Measurements from ENCODE around the gene FRYL.
"Not testable (repeated sequence)": the region's sequence is repeated elsewhere in the genome, so short reads cannot be mapped to it uniquely, and the experiment has no call there.

FRYL gene

DNA sequence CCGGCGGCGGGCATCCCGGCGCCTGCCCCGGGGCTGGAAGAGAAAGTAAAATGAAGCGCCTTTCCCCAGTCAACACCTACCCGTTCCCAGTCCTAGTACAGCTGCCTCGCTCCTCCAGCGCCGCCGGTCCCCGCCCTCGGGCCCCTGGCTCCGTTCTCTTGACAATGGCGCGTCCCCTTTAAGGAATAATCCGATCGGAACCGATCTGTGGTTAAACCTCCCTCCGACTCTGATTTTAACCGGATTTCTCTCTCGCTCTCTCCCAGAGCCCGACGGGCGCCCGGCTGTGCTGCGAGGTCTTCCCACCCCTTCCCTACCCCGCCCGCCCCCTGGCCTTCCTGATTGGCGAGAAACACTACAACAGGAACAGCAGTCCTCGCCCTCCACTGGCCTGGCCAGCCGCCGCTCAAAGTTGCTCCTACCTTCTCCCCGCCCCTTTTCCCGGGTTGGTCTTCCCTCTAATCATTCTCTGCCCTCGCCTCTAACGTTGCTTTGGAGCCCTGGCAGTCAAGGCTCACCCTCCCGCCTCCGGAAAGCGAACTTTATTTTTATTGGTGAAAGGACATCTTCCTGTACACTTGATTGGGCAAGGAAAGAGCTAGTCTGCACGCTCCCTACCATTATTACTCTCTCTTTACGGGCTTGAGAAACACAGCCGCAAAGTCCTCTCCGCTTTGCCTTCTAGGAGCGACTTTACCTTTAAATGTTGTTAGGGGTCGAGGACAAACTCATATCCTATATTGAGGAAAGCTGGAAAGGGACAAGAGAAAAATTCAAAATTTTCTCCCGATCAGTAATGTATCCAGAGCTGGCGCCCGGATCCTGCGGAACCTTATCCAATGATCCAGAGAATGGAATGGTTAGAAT lies at the start of gene FRYL:
Gene FRYL (minus strand): TSS at position 282 of the 867 bp plus-strand sequence. CDS start 145,869 bp downstream, outside the sequence.
- in situ Hi-C loops (cut with MboI; ENCODE audit: low sequenced_read_pairs) = no loop called here

- in situ Hi-C loops (cut with MboI; ENCODE audit: low sequenced_read_pairs) = no loop called here
Observed at GRCh38 chr4:48827622-48828021, 47.5 kb upstream of the FRYL start.

DNA sequence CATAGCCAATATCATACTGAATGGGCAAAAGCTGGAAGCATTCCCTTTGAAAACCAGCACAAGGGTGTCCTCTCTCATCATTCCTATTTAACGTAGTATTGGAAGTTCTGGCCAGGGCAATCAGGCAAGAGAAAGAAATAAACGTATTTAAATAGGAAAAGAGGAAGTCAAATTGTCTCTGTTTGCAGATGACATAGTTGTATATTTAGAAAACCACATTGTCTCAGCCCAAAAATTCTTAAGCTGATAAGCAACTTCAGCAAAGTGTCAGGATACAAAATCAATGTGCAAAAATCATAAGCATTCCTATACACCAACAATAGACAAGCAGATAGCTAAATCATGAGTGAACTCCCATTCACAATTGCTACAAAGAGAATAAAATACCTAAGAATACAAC lies 41.4 kb upstream of the FRYL start:
- in situ Hi-C loops (cut with MboI; ENCODE audit: low sequenced_read_pairs) = not testable (repeated sequence)

DNA sequence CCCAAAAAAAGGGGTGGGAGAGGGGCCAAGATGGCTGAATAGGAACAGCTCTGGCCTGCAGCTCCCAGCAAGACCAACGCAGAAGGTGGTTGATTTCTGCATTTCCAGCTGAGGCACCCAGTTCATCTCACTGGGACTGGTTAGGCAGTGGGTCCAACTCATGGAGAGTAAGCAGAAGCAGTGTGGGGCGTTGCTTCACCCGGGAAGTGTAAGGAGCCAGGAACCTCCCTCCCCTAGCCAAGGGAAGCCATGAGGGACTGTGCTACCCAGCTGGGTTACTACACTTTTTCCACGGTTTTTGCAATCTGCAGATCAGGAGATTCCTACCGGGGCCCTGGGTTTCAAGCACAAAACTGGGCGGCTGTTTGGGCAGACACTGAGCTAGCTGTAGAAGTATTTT lies 36.9 kb upstream of the FRYL start:
- in situ Hi-C loops (cut with MboI; ENCODE audit: low sequenced_read_pairs) = no loop called here

DNA sequence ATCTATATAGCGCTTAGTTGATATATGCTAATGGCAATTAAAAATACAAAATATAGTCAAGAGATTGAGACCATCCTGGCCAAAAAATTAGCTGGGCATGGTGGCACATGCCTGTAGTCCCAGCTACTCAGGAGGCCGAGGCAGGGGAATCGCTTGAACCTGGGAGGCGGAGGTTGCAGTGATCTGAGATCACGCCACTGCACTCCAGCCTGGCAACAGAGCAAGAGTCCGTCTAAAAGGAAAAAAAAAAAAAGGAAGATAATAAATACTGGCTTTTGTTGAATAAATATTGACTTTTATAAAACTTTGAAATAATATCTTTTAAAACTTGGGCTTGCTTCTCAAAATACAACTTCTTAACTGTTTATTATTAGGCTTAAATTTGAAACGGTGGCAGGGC lies 36.2 kb upstream of the FRYL start:
- in situ Hi-C loops (cut with MboI; ENCODE audit: low sequenced_read_pairs) = not testable (repeated sequence)

DNA sequence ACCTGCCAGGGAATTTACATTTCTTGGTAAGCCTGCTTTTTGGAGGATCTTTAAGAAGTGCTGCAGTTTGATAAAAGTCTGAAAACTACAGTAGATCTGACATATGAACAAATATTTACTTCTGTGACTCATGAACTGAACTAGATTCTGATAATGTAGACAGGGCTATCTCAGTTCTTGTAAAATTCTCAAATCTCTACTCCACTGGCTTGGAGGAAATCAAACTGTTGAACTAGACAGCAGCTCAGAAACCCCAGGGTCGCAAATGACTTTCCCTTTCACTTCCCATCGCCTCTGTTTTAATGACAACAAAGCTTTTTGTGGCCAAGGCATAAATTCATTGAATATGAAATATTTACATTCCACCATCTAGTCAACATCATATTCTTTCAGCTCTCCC lies 35.4 kb upstream of the FRYL start:
- in situ Hi-C loops (cut with MboI; ENCODE audit: low sequenced_read_pairs) = no loop called here

DNA sequence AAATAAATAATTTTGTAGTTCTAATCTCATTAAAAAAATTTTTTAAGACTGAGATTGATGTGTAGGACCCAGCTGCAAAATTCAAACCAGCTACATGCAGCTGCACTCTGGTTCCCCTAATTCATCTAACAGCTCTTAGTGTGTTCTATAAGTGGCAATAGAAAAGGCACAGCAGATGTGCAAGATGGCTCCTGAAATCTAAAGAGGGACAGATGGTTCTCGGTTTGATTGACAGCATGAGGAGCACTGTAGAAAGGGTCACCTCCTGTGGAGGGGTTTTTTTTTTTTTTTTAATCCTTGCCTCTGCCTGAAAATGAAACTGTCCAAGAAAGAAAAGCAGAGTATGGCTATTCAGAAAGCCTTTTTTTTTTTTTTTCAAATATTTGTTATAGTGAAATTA lies 33.9 kb upstream of the FRYL start:
- in situ Hi-C loops (cut with MboI; ENCODE audit: low sequenced_read_pairs) = no loop called here

DNA sequence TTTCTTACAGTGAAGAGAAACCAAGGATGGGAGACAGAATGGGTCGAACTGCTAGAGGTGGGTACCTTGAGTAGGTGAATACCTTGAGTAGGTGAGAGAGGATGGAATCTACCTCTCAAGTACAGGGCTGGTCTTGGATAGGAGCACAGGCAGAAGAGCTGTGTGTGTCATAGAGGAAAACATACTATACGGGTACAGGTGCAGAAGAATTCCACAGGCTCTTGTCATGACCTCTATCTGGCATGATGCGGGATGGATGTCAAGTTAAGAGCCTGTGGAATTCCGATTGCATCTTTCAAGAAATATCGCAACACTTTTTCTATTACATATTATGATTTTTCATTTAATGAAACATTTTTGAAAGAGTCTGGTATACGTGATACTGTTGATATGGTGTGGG lies 32.8 kb upstream of the FRYL start:
- in situ Hi-C loops (cut with MboI; ENCODE audit: low sequenced_read_pairs) = no loop called here

GRCh38 chr4:48804584-48805301 lies 24.7 kb upstream of the FRYL start:
- in situ Hi-C loops (cut with MboI; ENCODE audit: low sequenced_read_pairs) = no loop called here

DNA sequence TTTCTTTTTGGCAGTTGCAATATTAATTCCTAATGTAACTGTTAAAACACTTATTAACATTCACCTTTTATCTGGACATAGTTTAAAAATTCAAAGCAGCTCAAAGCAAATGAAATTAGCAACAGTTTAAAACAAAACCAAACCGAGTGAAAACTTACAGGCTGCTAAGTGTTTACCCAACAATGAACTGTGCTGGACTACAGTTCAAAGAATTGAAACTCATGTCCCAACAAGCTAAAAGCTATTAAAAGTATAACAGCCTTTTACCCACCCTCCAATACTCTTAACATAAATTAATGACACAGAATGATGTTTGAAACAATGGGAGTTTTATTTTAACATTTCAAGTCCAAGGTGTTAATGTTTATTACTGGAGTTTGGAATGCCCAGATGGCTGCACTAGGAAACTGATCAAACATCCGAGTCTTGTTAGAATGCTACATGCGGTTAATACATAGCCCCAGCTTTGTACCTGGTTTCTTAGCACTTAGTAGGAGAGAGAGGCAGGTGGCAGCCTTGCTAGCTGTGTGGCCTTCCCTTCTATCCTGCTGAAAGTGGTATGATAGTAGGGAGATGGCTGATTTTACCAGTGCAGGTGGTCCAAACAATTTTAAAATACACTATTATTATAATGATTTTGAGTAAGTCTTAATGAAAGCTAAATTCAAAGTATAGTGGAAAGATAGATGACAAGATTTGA lies 21.1 kb upstream of the FRYL start:
- in situ Hi-C loops (cut with MboI; ENCODE audit: low sequenced_read_pairs) = no loop called here

DNA sequence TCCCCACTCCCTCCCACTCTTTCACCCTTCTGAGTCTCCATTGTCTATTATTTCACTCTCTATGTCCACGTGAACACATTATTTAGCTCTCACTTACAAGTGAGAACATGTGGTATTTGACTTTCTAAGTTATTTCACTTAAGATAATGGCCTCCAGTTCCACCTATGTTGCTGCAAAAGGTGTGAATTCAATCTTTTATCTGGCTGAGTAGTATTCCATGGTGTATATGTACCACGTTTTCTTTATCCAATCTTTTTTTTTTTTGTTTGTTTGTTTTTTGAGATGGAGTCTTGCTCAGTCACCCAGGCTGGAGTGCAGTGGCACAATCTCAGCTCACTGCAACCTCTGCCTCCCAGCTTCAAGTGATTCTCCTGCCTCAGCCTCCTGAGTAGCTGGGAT lies 20.1 kb upstream of the FRYL start:
- in situ Hi-C loops (cut with MboI; ENCODE audit: low sequenced_read_pairs) = not testable (repeated sequence)

- in situ Hi-C loops (cut with MboI; ENCODE audit: low sequenced_read_pairs) = no loop called here
Observed at GRCh38 chr4:48799157-48799556, 19.1 kb upstream of the FRYL start.

- in situ Hi-C loops (cut with MboI; ENCODE audit: low sequenced_read_pairs) = no loop called here
Observed at GRCh38 chr4:48798117-48798516, 18.0 kb upstream of the FRYL start.

GRCh38 chr4:48796927-48797679 lies 17.0 kb upstream of the FRYL start:
- in situ Hi-C loops (cut with MboI; ENCODE audit: low sequenced_read_pairs) = no loop called here

DNA sequence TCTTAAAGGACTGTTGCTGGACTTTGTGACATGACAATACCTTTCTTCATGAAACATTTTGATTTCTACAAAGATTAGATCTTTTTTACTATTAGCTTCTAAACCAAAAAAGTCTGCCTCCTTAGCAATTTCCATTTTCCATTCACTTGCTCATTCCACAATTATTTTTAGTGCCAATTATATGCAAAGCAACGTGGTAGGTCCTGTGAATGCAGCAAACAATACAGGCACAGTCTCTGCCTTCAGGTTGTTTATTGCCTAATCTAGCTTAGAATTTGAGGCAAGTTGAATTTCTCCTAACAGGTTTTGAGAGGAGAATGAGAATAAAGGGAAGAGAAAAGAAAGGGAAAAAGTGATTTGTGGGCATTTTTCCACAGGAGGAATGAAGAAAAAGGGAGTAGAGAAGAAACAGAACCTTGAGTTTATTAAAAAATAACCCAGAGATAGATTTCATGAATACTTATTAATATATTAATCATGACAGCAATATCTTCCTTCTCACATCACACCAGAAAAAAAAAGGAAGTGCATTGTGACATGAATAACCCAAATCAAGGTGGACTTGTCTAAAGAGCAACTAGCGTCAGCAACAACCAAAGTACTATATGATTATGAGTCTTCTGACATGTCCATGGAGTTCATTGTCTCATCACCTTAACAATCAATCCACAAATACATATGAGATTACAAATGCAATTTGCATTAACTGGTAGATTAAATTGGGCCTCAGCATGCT lies 16.3 kb upstream of the FRYL start:
- in situ Hi-C loops (cut with MboI; ENCODE audit: low sequenced_read_pairs) = no loop called here

DNA sequence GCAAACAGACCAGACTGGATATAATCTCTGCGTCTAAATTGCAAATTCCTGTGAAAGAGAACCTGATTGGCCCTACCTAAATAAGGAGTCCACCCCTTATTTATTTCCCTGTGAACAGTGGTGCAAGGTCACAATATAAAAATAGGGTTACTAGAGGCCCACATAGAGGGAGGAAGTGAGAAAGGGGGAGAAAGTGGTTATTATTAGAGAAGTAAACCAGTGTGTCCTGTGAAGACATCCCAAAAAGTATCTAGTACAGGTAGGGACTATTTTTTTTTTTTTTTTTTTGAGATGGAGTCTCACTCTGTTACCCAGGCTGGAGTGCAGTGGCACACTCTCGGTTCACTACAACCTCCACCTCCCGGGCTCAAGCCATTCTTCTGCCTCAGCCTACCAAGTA lies 15.0 kb upstream of the FRYL start:
- in situ Hi-C loops (cut with MboI; ENCODE audit: low sequenced_read_pairs) = no loop called here

DNA sequence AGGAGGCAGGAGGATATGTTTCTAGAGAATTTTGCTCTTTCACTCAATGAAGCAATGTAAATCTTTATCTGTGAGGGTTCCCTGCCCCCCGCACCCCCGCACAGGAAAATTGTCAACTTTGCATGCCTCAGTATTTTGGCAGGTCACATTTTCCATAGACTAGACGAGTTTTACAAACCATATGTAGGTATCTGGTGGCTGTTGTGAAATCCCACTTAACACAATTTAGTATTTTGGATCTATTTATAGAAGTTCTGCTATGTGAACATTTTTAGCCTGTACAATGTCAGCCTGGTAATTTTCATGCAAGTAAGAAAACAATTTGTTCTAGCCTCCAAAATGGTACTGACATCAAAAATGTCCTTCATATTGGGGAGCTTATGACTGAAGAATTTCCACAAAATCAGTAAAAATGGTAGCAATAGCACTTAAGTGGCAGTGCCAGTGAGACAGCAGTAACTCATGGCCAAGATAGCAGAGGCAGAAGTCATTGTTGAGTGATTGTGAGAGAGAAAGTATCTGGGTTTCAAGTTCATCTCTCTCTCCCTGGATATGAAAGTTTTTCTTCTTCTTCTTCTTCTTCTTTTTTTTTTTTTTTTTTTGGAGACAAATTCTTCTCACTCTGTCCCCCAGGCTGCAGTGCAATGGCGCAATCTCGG lies 12.4 kb upstream of the FRYL start:
- in situ Hi-C loops (cut with MboI; ENCODE audit: low sequenced_read_pairs) = no loop called here

DNA sequence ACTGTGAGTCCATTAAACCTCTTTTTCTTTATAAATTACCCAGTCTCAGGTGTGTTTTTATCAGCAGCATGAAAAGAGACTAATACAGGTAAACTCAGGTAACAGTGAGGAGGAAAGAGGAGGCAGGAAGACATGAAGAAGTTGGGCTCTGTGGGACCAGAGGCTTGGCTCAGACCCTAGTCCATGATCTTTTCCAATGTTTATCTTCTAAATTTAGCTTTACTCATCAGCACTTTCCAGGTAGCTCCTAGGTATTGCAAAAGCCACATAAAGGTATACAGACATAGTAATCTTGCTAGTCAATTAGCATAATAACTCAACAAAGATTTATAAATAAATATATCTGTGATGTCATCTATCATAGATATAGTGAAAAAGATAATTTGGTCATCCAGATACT lies 11.2 kb upstream of the FRYL start:
- in situ Hi-C loops (cut with MboI; ENCODE audit: low sequenced_read_pairs) = no loop called here

GRCh38 chr4:48790561-48790960 lies 10.5 kb upstream of the FRYL start:
- in situ Hi-C loops (cut with MboI; ENCODE audit: low sequenced_read_pairs) = no loop called here

DNA sequence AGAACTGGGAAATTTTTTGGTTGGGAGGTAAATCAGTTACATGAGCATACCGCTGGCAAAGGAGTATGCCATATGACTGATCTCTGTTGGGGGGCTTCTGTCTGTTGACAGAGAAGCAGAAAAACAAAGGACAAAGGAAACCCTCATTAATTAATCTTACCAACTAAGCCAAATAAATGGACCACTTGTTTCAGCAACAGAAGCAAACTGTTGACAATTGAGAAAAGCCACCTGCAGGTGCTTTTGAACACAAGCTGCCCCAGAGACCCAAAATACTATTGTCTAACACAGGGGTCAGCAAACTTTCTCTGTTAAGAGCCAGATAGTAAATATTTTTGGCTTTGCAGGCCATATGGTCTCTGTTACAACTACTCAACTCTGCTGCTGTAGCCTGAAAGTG lies 7.0 kb upstream of the FRYL start:
- in situ Hi-C loops (cut with MboI; ENCODE audit: low sequenced_read_pairs) = no loop called here

Measured in HL-60/S4 (cell line).